ENCODE results near the gene ZFP1. TPM values are rescaled to one million over a fixed set of nuclear protein-coding genes. Genes with fewer than 3 reads are reported as not detected.
"Not testable (repeated sequence)": the region's sequence is repeated elsewhere in the genome, so short reads cannot be mapped to it uniquely, and the experiment has no call there.

Gene ZFP1
- total RNA-seq, 1 experiment from 2014 or later, result 15.3 TPM

DNA sequence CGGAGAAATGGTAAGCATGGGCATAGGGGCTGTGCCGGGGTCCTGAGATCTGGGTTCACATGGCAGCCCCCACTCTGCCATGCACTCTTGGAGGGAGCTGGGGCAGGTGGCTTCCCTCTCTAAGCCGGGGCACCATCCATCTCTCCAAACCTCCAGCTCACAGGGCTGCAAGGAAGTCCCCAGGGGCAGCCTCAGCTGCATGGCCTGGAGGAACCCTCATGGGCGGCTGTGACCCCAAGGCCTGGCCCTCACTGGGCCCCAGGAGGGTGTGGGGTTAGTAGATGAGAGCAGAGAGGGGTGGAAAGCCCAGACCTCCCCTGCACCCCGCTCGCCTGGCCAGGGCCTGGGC lies 56.1 kb downstream of the ZFP1 start:
- Histone ChIP-seq H3K14ac (ENCODE audit: insufficient read depth, low read length) (no peak overlapping the region; the same call in 1 of the 2 replicates), H4K20me1 (ENCODE audit: control insufficient read depth, insufficient read depth, insufficient read length) (no peaks in the 10 kb centered on the region), H3K27me3 (ENCODE audit: insufficient read depth, low read length) (no peaks in the 10 kb centered on the region), H3K23ac (ENCODE audit: insufficient read length, low read depth, low read length) (no peak overlapping the region), H3K79me1 (ENCODE audit: insufficient read depth, low read depth, low read length, poor library complexity, severe bottlenecking) (no peaks in the 10 kb centered on the region), H2BK120ac (ENCODE audit: low read depth, low read length, poor library complexity, severe bottlenecking) (no peak overlapping the region), H2BK12ac (ENCODE audit: insufficient read length, low read depth, low read length) (no peak overlapping the region), H3K4me1 (ENCODE audit: insufficient read depth, low read length) (no peaks in the 10 kb centered on the region), H2AK5ac (ENCODE audit: insufficient read length, low read length) (no peak overlapping the region), H3K9ac (ENCODE audit: extremely low read depth, insufficient read length, low read length) (no peak overlapping the region), H3K56ac (ENCODE audit: insufficient read length, low read depth, low read length) (no peak overlapping the region), H3K9me3 (ENCODE audit: control insufficient read depth, low read depth, low read length) (no peaks in the 10 kb centered on the region), H3K27ac (ENCODE audit: insufficient read length, low read depth, low read length) (no peak overlapping the region), H3K79me2 (ENCODE audit: insufficient read depth, low read length) (no peaks in the 10 kb centered on the region), H3T11ph (ENCODE audit: low read length) (no peak overlapping the region), H2AFZ (ENCODE audit: low read length) (no peak overlapping the region), H4K91ac (ENCODE audit: insufficient read length, low read depth, low read length) (no peak overlapping the region), H3K4ac (ENCODE audit: low read depth, low read length) (no peak overlapping the region), H4K5ac (ENCODE audit: insufficient read length, low read depth, low read length) (no peak overlapping the region), H2BK20ac (ENCODE audit: low read depth, low read length, poor library complexity, severe bottlenecking) (no peak overlapping the region), H3K4me2 (ENCODE audit: insufficient read depth, insufficient read length, low read length) (no peak overlapping the region), H4K8ac (replicated peaks; ENCODE audit: insufficient read length, low read depth, low read length) (no peak overlapping the region), H2BK5ac (ENCODE audit: insufficient read length, low read length) (no peak overlapping the region), H2BK15ac (ENCODE audit: low read depth, low read length) (no peak overlapping the region), H3K18ac (ENCODE audit: insufficient read length, low read depth, low read length) (no peak overlapping the region), H3K23me2 (ENCODE audit: insufficient read length, low read depth, low read length, poor library complexity, severe bottlenecking) (no peaks in the 10 kb centered on the region)
- TF ChIP-seq, protein P1, sequence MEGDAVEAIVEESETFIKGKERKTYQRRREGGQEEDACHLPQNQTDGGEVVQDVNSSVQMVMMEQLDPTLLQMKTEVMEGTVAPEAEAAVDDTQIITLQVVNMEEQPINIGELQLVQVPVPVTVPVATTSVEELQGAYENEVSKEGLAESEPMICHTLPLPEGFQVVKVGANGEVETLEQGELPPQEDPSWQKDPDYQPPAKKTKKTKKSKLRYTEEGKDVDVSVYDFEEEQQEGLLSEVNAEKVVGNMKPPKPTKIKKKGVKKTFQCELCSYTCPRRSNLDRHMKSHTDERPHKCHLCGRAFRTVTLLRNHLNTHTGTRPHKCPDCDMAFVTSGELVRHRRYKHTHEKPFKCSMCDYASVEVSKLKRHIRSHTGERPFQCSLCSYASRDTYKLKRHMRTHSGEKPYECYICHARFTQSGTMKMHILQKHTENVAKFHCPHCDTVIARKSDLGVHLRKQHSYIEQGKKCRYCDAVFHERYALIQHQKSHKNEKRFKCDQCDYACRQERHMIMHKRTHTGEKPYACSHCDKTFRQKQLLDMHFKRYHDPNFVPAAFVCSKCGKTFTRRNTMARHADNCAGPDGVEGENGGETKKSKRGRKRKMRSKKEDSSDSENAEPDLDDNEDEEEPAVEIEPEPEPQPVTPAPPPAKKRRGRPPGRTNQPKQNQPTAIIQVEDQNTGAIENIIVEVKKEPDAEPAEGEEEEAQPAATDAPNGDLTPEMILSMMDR (conservative IDR thresholded peaks at IDR 0.05), result no peak
- H3K9me3 Mint-ChIP-seq, result no peaks in the 10 kb centered on the region
- H3K27ac Mint-ChIP-seq, result peak overlapping the region in 1 of 3 experiments; percentile 37; a peak in 1 of 7 replicates
- H3K36me3 Mint-ChIP-seq (ENCODE audit: insufficient read depth in 1 of 3, low read depth in 3 of 3), result no peaks in the 10 kb centered on the region
- H3K27me3 Mint-ChIP-seq (ENCODE audit: low read depth), result peaks cover 4% of the 10 kb centered on the region; the same call in 1 of the 2 replicates
- no CpG with 5 or more reads among the region's 6 CpGs for WGBS (ENCODE audit: extremely low coverage, insufficient read length, low lambda C conversion rate)
- peaks cover 3 to 9% of the 10 kb centered on the region in 2 experiments; a peak in 3 of 4 replicates for H3K4me1 Mint-ChIP-seq
- H3K4me3 Mint-ChIP-seq, result no peak overlapping the region
- no peak for DNase-seq

DNA sequence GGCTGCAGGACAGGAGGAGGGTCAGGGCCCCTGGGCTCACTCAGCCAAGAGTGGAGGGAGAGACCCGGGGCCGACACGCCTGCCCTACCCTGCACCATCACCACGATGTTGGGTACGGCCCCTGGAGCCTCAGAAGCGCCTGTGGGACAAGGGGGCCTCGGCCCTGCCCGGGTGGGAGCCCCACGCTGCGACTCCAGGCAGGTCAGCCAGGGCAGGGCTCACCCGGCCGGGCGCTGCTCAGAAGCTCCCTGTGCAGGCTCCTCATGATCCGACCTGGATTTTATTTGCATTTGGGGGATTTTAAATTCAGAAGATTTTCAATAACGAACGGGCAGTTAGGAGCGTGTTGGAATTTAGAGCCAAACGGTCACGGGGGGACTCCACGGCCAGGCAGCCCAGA lies 56.6 kb downstream of the ZFP1 start:
- no CpG with 5 or more reads among the region's 20 CpGs for WGBS (ENCODE audit: extremely low coverage, insufficient read length, low lambda C conversion rate)
- not testable (repeated sequence) for H4K91ac ChIP-seq (ENCODE audit: insufficient read length, low read depth, low read length); H3K79me1 ChIP-seq (ENCODE audit: insufficient read depth, low read depth, low read length, poor library complexity, severe bottlenecking); H3K4me2 ChIP-seq (ENCODE audit: insufficient read depth, insufficient read length, low read length); H4K5ac ChIP-seq (ENCODE audit: insufficient read length, low read depth, low read length); H4K20me1 ChIP-seq (ENCODE audit: control insufficient read depth, insufficient read depth, insufficient read length); H3K4ac ChIP-seq (ENCODE audit: low read depth, low read length); H2BK20ac ChIP-seq (ENCODE audit: low read depth, low read length, poor library complexity, severe bottlenecking); DNase-seq; H3K14ac ChIP-seq (ENCODE audit: insufficient read depth, low read length); H2BK15ac ChIP-seq (ENCODE audit: low read depth, low read length); H3K18ac ChIP-seq (ENCODE audit: insufficient read length, low read depth, low read length); H3K9me3 Mint-ChIP-seq; H3K9ac ChIP-seq (ENCODE audit: extremely low read depth, insufficient read length, low read length); H3K56ac ChIP-seq (ENCODE audit: insufficient read length, low read depth, low read length); H2AFZ ChIP-seq (ENCODE audit: low read length); H3K9me3 ChIP-seq (ENCODE audit: control insufficient read depth, low read depth, low read length); H3K27me3 Mint-ChIP-seq (ENCODE audit: low read depth); H3K4me1 Mint-ChIP-seq; H3K36me3 Mint-ChIP-seq (ENCODE audit: insufficient read depth in 1 of 3, low read depth in 3 of 3); H3K23ac ChIP-seq (ENCODE audit: insufficient read length, low read depth, low read length); H2BK12ac ChIP-seq (ENCODE audit: insufficient read length, low read depth, low read length); H3K4me3 Mint-ChIP-seq; H2BK120ac ChIP-seq (ENCODE audit: low read depth, low read length, poor library complexity, severe bottlenecking); H3K27me3 ChIP-seq (ENCODE audit: insufficient read depth, low read length); H4K8ac ChIP-seq (replicated peaks; ENCODE audit: insufficient read length, low read depth, low read length); H3K23me2 ChIP-seq (ENCODE audit: insufficient read length, low read depth, low read length, poor library complexity, severe bottlenecking); H2BK5ac ChIP-seq (ENCODE audit: insufficient read length, low read length); H3T11ph ChIP-seq (ENCODE audit: low read length); H3K27ac ChIP-seq (ENCODE audit: insufficient read length, low read depth, low read length); H3K4me1 ChIP-seq (ENCODE audit: insufficient read depth, low read length); H2AK5ac ChIP-seq (ENCODE audit: insufficient read length, low read length); H3K79me2 ChIP-seq (ENCODE audit: insufficient read depth, low read length); H3K27ac Mint-ChIP-seq
